Kidney glomerular epithelial cell (primary cell): Measurements from ENCODE around the gene RALGAPA1.
"Not testable (repeated sequence)": the region's sequence is repeated elsewhere in the genome, so short reads cannot be mapped to it uniquely, and the experiment has no call there.

Source experiments
- DNase-seq: peaks from one replicate; lab custom pipeline; 2025; lab: John Stamatoyannopoulos, UW

RALGAPA1 gene

GRCh38 chr14:35821564-35822411, 12.7 kb upstream of the RALGAPA1 start:
- DNase-seq, result peak; percentile 11

GRCh38 chr14:35819591-35820540, 10.8 kb upstream of the RALGAPA1 start:
- no peak for DNase-seq

GRCh38 chr14:35818346-35819115, 9.4 kb upstream of the RALGAPA1 start:
- DNase-seq, result peak; percentile 53

GRCh38 chr14:35814371-35815005, 5.4 kb upstream of the RALGAPA1 start:
- peak; percentile 54 for DNase-seq

- DNase-seq, result no peak
Measured at GRCh38 chr14:35810963-35811362, 1.9 kb upstream of the RALGAPA1 start.

GRCh38 chr14:35809597-35809996, 502 bp upstream of the RALGAPA1 start:
- no peak for DNase-seq

GRCh38 chr14:35808076-35808637, 938 bp downstream of the RALGAPA1 start:
- DNase-seq, result no peak

GRCh38 chr14:35807131-35807961, 1.7 kb downstream of the RALGAPA1 start:
- DNase-seq, result no peak

- DNase-seq, result no peak
Measured at GRCh38 chr14:35806006-35806907, 2.8 kb downstream of the RALGAPA1 start.

GRCh38 chr14:35797796-35798195, 11.3 kb downstream of the RALGAPA1 start:
- DNase-seq, result no peak

- no peak for DNase-seq
Measured at GRCh38 chr14:35789651-35790050, 19.4 kb downstream of the RALGAPA1 start.

GRCh38 chr14:35786856-35787255, 22.2 kb downstream of the RALGAPA1 start:
- DNase-seq, result no peak

- DNase-seq, result no peak
Measured at GRCh38 chr14:35783699-35784098, 25.4 kb downstream of the RALGAPA1 start.

- no peak for DNase-seq
Measured at GRCh38 chr14:35779368-35779767, 29.7 kb downstream of the RALGAPA1 start.

- not testable (repeated sequence) for DNase-seq
Measured at GRCh38 chr14:35777550-35777949, 31.5 kb downstream of the RALGAPA1 start.

- DNase-seq, result no peak
Measured at GRCh38 chr14:35776823-35777222, 32.3 kb downstream of the RALGAPA1 start.

- DNase-seq, result not testable (repeated sequence)
Measured at GRCh38 chr14:35776085-35776484, 33.0 kb downstream of the RALGAPA1 start.

- no peak for DNase-seq
Measured at GRCh38 chr14:35766700-35767082, 42.4 kb downstream of the RALGAPA1 start.

GRCh38 chr14:35766036-35766699, 42.9 kb downstream of the RALGAPA1 start:
- no peak for DNase-seq
